ENCODE results near the gene HMX1. TPM values are rescaled to one million over a fixed set of nuclear protein-coding genes. Genes with fewer than 3 reads are reported as not detected.

Gene HMX1
- total and polyA plus RNA-seq, 2 donors from 2014 or later: not detected

DNA sequence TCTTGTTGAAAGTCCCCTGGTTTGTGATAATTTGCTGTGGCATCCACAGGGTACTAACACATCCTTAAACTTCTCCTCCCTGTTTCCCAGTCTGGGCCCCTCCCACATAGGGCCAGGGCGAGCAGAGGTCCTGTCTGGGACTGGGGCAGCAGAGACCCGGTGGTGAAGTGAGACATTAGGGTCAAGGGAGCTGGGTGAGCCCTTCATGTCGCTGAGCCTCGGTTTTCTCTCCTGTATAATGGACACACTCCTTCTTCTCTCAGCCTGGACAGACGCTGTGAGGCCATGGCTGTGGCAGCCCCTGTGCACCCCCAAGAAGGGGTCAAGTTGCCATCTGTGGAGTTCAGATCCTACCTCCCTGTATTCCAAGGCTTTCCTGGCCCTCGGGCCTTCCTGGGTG lies 33.0 kb upstream of the HMX1 start:
- DNase-seq (peak in 1 of 5 donors; percentile 13), FAIRE-seq (no peak)
- Histone ChIP-seq H3K27me3 (ENCODE audit: control insufficient read depth, insufficient read depth, low read length) (peaks cover 3% of the 10 kb centered on the region), H3K4me3 (ENCODE audit: low read length in 3 of 3) (no peak overlapping the region), H3K9me3 (ENCODE audit: control insufficient read depth in 2 of 3, insufficient read depth in 1 of 3, low read length in 3 of 3) (peaks cover 0 to 22% (median 14%) of the 10 kb centered on the region in 3 donors), H3K9ac (ENCODE audit: low read length in 3 of 3) (no peak overlapping the region), H3K4me1 (ENCODE audit: control insufficient read depth in 2 of 3, insufficient read depth in 2 of 3, low read depth in 1 of 3, low read length in 3 of 3) (no peaks in the 10 kb centered on the region), H3K27ac (ENCODE audit: low read depth in 2 of 2, low read length in 2 of 2) (no peak overlapping the region), H3K36me3 (ENCODE audit: control insufficient read depth in 2 of 3, insufficient read depth in 3 of 3, low read length in 3 of 3) (no peaks in the 10 kb centered on the region)
- TF ChIP-seq, protein P1, sequence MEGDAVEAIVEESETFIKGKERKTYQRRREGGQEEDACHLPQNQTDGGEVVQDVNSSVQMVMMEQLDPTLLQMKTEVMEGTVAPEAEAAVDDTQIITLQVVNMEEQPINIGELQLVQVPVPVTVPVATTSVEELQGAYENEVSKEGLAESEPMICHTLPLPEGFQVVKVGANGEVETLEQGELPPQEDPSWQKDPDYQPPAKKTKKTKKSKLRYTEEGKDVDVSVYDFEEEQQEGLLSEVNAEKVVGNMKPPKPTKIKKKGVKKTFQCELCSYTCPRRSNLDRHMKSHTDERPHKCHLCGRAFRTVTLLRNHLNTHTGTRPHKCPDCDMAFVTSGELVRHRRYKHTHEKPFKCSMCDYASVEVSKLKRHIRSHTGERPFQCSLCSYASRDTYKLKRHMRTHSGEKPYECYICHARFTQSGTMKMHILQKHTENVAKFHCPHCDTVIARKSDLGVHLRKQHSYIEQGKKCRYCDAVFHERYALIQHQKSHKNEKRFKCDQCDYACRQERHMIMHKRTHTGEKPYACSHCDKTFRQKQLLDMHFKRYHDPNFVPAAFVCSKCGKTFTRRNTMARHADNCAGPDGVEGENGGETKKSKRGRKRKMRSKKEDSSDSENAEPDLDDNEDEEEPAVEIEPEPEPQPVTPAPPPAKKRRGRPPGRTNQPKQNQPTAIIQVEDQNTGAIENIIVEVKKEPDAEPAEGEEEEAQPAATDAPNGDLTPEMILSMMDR (IDR thresholded peaks at IDR 0.05; ENCODE audit: borderline replicate concordance, extremely low read depth, insufficient read depth): no peak
- intact Hi-C loops (cut with DNase I): no loop called here

DNA sequence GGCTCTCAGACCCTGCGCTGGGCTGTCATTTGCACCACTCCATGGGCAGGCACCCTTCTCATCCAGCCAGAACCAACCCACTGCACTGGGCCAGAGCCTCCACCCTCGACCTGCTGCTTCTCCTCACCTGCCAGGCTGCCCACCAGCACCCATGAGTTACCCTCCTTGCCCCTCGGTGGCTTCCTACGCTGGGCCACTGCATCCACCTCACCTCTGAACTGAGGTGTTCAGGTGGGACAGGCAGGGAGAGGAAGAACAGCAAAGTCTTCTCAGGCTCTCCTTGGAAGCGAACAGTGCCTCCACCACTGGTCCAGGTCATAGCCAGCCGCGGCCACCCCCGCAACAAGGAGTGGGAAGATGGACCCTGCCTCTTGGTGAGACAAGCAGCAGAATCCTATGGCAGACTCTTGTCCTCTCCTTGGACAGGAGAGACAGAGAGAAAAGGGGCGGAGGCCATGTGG lies 32.4 kb upstream of the HMX1 start:
- Histone ChIP-seq H3K9me3 (ENCODE audit: control insufficient read depth in 2 of 3, insufficient read depth in 1 of 3, low read length in 3 of 3) (peaks cover 0 to 22% (median 14%) of the 10 kb centered on the region in 3 donors), H3K27ac (ENCODE audit: low read depth in 2 of 2, low read length in 2 of 2) (no peak overlapping the region), H3K36me3 (ENCODE audit: control insufficient read depth in 2 of 3, insufficient read depth in 3 of 3, low read length in 3 of 3) (no peaks in the 10 kb centered on the region), H3K9ac (ENCODE audit: low read length in 3 of 3) (no peak overlapping the region), H3K4me3 (ENCODE audit: low read length in 3 of 3) (no peak overlapping the region), H3K4me1 (ENCODE audit: control insufficient read depth in 2 of 3, insufficient read depth in 2 of 3, low read depth in 1 of 3, low read length in 3 of 3) (no peaks in the 10 kb centered on the region), H3K27me3 (ENCODE audit: control insufficient read depth, insufficient read depth, low read length) (peaks cover 3% of the 10 kb centered on the region)
- FAIRE-seq (no peak), DNase-seq (peak in 2 of 5 donors; percentile 16 to 52)
- TF ChIP-seq, protein P1 (IDR thresholded peaks at IDR 0.05; ENCODE audit: borderline replicate concordance, extremely low read depth, insufficient read depth): no peak
- intact Hi-C loops (cut with DNase I): no loop called here

DNA sequence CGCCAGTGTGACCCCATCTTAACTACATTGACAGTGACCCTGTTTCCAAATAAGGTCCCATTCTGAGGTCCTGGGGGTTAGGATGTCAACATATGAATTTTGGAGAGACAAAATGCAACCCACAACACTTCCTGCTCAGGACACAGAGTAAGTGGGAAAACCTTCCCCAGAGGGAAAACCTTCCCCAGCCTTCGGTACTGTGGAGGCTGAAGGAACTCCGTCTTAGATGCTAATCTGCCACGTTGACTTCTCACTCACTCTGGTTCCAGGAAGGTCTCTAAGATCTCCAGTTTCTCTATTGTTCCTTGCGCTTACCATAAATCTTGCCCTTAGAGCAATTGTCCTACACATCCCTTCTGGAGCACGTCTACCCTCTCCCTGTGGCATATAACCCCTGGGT lies 29.7 kb upstream of the HMX1 start:
- no peak overlapping the region for H3K9ac ChIP-seq (ENCODE audit: low read length in 3 of 3)
- H3K27me3 ChIP-seq (ENCODE audit: control insufficient read depth, insufficient read depth, low read length): peaks cover 5% of the 10 kb centered on the region
- intact Hi-C loops (cut with DNase I): no loop called here
- TF ChIP-seq, protein P1 (IDR thresholded peaks at IDR 0.05; ENCODE audit: borderline replicate concordance, extremely low read depth, insufficient read depth): no peak
- H3K9me3 ChIP-seq (ENCODE audit: control insufficient read depth in 2 of 3, insufficient read depth in 1 of 3, low read length in 3 of 3): peaks cover 0 to 22% (median 14%) of the 10 kb centered on the region in 3 donors
- FAIRE-seq (no peak), DNase-seq (no peak)
- H3K36me3 ChIP-seq (ENCODE audit: control insufficient read depth in 2 of 3, insufficient read depth in 3 of 3, low read length in 3 of 3): no peaks in the 10 kb centered on the region
- H3K4me1 ChIP-seq (ENCODE audit: control insufficient read depth in 2 of 3, insufficient read depth in 2 of 3, low read depth in 1 of 3, low read length in 3 of 3): no peaks in the 10 kb centered on the region
- H3K4me3 ChIP-seq (ENCODE audit: low read length in 3 of 3): no peak overlapping the region
- H3K27ac ChIP-seq (ENCODE audit: low read depth in 2 of 2, low read length in 2 of 2): no peak overlapping the region

DNA sequence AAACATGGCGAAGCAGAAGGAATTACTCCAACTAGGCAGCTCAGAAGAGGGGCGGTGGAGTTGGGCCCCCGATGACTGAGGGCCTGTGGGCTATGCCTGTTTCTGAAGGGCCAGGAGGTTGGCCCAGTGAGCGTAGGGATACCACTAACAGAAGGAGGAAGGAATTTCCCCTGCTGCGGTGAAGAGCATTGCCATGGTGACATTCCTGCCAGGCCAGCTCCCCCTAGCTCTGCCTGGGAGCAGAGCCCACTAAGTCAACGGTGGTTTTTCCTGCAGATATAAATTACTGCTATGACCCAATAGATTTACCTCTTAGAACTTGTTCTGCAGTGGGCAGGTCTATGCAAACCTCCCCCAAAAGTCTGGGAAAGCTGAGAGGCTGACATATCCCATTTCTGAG lies 28.9 kb upstream of the HMX1 start:
- FAIRE-seq (no peak), DNase-seq (peak in 1 of 5 donors; percentile 31)
- intact Hi-C loops (cut with DNase I): no loop called here
- Histone ChIP-seq H3K27me3 (ENCODE audit: control insufficient read depth, insufficient read depth, low read length) (peaks cover 6% of the 10 kb centered on the region), H3K27ac (ENCODE audit: low read depth in 2 of 2, low read length in 2 of 2) (no peak overlapping the region), H3K36me3 (ENCODE audit: control insufficient read depth in 2 of 3, insufficient read depth in 3 of 3, low read length in 3 of 3) (no peaks in the 10 kb centered on the region), H3K4me3 (ENCODE audit: low read length in 3 of 3) (no peak overlapping the region), H3K9ac (ENCODE audit: low read length in 3 of 3) (no peak overlapping the region), H3K9me3 (ENCODE audit: control insufficient read depth in 2 of 3, insufficient read depth in 1 of 3, low read length in 3 of 3) (peaks cover 0 to 22% (median 14%) of the 10 kb centered on the region in 3 donors), H3K4me1 (ENCODE audit: control insufficient read depth in 2 of 3, insufficient read depth in 2 of 3, low read depth in 1 of 3, low read length in 3 of 3) (no peaks in the 10 kb centered on the region)
- TF ChIP-seq, protein P1 (IDR thresholded peaks at IDR 0.05; ENCODE audit: borderline replicate concordance, extremely low read depth, insufficient read depth): no peak

Data from kidney (tissue), 14 donors.